SK-N-SH (cell line): ENCODE data around the gene PITPNB.

ENCODE experiments used
- CTCF ChIP-seq: fragments of 200-600 bp; sonication (generic); IDR thresholded peaks from 2 replicates; pipeline ENCODE4 v1.6.1; 2017; ENCODE audit warnings: antibody characterized with exemption, mild to moderate bottlenecking, moderate library complexity
- EP300 ChIP-seq, 2 experiments: IDR thresholded peaks; 2 replicates each; pipeline versions ENCODE4 v1.4.0 to v1.6.1; 2012; ENCODE audit warnings: borderline replicate concordance in 1 of 2, low read depth in 1 of 2, low read length in 1 of 2
- EZH2phosphoT487 ChIP-seq: fragments of 200-600 bp; sonication (generic); IDR thresholded peaks from 2 replicates; pipeline ENCODE4 v1.6.1; 2017; ENCODE audit warnings: low read depth, mixed run types, mild to moderate bottlenecking, antibody characterized with exemption, moderate library complexity, borderline replicate concordance
- FOXJ3 ChIP-seq: sonication (generic); formaldehyde crosslinking; IDR thresholded peaks from 2 replicates; pipeline ENCODE4 v1.5.1; 2020; ENCODE audit warnings: mild to moderate bottlenecking, missing genetic modification reagents
- NRF1 ChIP-seq: IDR thresholded peaks from 2 replicates; pipeline ENCODE4 v1.6.1; 2012; ENCODE audit warnings: low read depth, mild to moderate bottlenecking, low read length
- POLR2AphosphoS5 ChIP-seq: IDR thresholded peaks from 2 replicates; pipeline ENCODE4 v1.6.1; 2012; ENCODE audit warnings: low read depth, low read length
- TAF1 ChIP-seq: IDR thresholded peaks from 2 replicates; pipeline ENCODE4 v1.6.1; 2012; ENCODE audit warnings: low read depth, mild to moderate bottlenecking, low read length, moderate library complexity, borderline replicate concordance
- YY1 ChIP-seq: IDR thresholded peaks from 2 replicates; pipeline ENCODE4 v1.4.0; 2012; ENCODE audit warnings: low read depth, mild to moderate bottlenecking

DNA sequence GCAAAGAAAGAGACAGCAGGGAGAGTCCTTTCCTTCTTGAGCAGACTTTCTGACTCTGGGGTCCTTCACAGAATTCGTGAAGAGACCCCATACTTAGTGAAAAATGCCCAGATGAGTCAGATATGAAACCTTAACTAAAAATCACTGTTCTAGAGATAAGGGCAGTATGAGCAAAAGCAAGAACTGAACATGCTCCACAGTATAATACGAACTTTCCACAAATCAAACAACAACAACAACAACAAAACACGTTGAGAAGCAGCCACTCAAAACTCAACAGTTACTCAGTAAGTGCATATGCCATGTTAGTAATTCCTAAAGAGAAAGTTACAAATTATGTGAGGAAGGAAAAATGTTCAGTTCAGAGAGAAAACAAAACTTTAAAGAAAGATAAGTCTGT, 44.3 kb downstream of the PITPNB start:
- TF ChIP-seq CTCF (no peak), YY1 (no peak), EZH2phosphoT487 (no peak), TAF1 (no peak), FOXJ3 (CRISPR knock-in tag) (no peak), EP300 (IDR thresholded peaks at IDR 0.05; ENCODE audit: borderline replicate concordance in 1 of 2, low read depth in 1 of 2, low read length in 1 of 2) (no peak), NRF1 (no peak), POLR2AphosphoS5 (no peak)
